OCI-LY7 (cell line): Measurements from ENCODE around the gene LOXHD1.

Source experiments
- EZH2phosphoT487 ChIP-seq: fragments of 200-600 bp; sonication (generic); IDR thresholded peaks from 2 replicates; pipeline ENCODE4 v1.6.1; 2018; ENCODE audit warnings: low read depth, borderline replicate concordance, mild to moderate bottlenecking, mixed run types, antibody characterized with exemption, low read length, moderate library complexity, mixed read lengths
- TF ChIP-seq, protein P1 (sequence below): fragments of 200-600 bp; sonication (generic); conservative IDR thresholded peaks from 2 replicates; pipeline ENCODE4 v1.5.1; 2014; ENCODE audit warnings: mild to moderate bottlenecking, antibody characterized with exemption, low read length, moderate library complexity, mixed read lengths

DNA sequence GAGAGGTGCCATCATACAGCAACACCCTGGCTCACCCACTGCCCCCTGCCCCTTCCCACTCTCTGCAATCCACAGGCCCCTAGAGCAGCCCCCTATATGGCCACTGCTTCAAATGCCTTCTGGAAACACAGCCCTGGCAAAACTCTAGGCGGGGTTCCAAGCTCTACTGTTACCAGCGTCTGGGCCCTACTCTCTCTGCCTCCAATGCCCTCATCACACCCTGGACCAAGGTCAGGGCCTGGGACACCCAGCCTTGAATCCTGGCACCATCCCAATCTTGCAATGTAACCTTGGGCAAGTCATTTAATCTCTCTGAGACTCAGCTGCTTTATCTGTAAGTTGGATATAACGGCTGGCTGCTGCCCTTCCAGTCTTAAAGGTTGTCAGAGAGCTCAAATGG is 39.2 kb upstream of the LOXHD1 start:
- TF ChIP-seq, protein P1, sequence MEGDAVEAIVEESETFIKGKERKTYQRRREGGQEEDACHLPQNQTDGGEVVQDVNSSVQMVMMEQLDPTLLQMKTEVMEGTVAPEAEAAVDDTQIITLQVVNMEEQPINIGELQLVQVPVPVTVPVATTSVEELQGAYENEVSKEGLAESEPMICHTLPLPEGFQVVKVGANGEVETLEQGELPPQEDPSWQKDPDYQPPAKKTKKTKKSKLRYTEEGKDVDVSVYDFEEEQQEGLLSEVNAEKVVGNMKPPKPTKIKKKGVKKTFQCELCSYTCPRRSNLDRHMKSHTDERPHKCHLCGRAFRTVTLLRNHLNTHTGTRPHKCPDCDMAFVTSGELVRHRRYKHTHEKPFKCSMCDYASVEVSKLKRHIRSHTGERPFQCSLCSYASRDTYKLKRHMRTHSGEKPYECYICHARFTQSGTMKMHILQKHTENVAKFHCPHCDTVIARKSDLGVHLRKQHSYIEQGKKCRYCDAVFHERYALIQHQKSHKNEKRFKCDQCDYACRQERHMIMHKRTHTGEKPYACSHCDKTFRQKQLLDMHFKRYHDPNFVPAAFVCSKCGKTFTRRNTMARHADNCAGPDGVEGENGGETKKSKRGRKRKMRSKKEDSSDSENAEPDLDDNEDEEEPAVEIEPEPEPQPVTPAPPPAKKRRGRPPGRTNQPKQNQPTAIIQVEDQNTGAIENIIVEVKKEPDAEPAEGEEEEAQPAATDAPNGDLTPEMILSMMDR = no peak
- no peak for TF ChIP-seq EZH2phosphoT487
